GM12801 (cell line): ENCODE data around the gene CASZ1.

Source experiments
- CTCF ChIP-seq: IDR thresholded peaks from one replicate; pipeline ENCODE4 v1.5.1; 2011; ENCODE audit warnings: control low read depth; ENCODE audit not compliant: insufficient read length; ENCODE audit errors: extremely low read depth

Gene CASZ1

GRCh38 chr1:10693497-10694273 lies 102.8 kb downstream of the CASZ1 start:
- TF ChIP-seq CTCF: no peak

- no peak for TF ChIP-seq CTCF
Observed at GRCh38 chr1:10693152-10693496, 103.3 kb downstream of the CASZ1 start.

- no peak for TF ChIP-seq CTCF
Observed at GRCh38 chr1:10692401-10693021, 103.9 kb downstream of the CASZ1 start.

- TF ChIP-seq CTCF: no peak
Observed at GRCh38 chr1:10691740-10692125, 104.7 kb downstream of the CASZ1 start.

- no peak for TF ChIP-seq CTCF
Observed at GRCh38 chr1:10691075-10691739, 105.2 kb downstream of the CASZ1 start.

- no peak for TF ChIP-seq CTCF
Observed at GRCh38 chr1:10690484-10690883, 106.0 kb downstream of the CASZ1 start.

- TF ChIP-seq CTCF: no peak
Observed at GRCh38 chr1:10688409-10688786, 108.0 kb downstream of the CASZ1 start.
